ENCODE data around the gene TPH2.

Gene TPH2

DNA sequence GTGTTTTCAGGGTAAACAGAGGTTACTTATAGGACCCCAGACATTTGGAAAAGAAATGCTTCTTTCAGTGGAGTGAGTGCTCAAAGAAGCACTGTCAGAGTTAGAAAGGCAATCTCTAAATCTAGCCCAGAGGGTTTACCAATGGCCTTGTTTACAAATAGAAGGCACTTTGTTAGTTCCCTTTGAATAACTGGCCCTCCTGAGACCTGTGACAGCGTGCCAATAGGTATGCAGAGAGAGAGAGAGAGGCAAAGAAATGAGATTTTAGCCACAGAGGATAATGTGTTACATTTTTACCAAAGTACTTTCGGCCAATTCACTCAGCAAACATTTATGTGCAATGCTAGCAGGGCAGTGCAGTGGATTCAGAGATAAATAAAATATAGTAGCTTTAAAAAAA is 41.9 kb downstream of the TPH2 start:
- no peak for FAIRE-seq
- DNase-seq (ENCODE audit: insufficient read length, low spot score): no peak
- TF ChIP-seq POU2F2 (IDR thresholded peaks at IDR 0.05; ENCODE audit: low read depth, low read length) (no peak), POLR2A (IDR thresholded peaks at IDR 0.05; ENCODE audit: low read depth, low read length) (no peak), TAF1 (IDR thresholded peaks at IDR 0.05; ENCODE audit: low read depth, low read length) (no peak), POLR2AphosphoS5 (IDR thresholded peaks at IDR 0.05; ENCODE audit: low read depth, low read length) (no peak), SPI1 (IDR thresholded peaks at IDR 0.05; ENCODE audit: low read depth, low read length) (no peak), PAX5 (IDR thresholded peaks at IDR 0.05; ENCODE audit: insufficient read depth, low read length, severe bottlenecking) (no peak)

GRCh38 chr12:71981149-71981548 is 42.5 kb downstream of the TPH2 start:
- no peak for TF ChIP-seq POLR2AphosphoS5 (IDR thresholded peaks at IDR 0.05; ENCODE audit: low read depth, low read length)
- TF ChIP-seq PAX5 (IDR thresholded peaks at IDR 0.05; ENCODE audit: insufficient read depth, low read length, severe bottlenecking): no peak
- no peak for TF ChIP-seq POU2F2 (IDR thresholded peaks at IDR 0.05; ENCODE audit: low read depth, low read length)
- no peak for TF ChIP-seq SPI1 (IDR thresholded peaks at IDR 0.05; ENCODE audit: low read depth, low read length)
- no peak for TF ChIP-seq POLR2A (IDR thresholded peaks at IDR 0.05; ENCODE audit: low read depth, low read length)
- DNase-seq (ENCODE audit: insufficient read length, low spot score) (no peak), FAIRE-seq (no peak)

DNA sequence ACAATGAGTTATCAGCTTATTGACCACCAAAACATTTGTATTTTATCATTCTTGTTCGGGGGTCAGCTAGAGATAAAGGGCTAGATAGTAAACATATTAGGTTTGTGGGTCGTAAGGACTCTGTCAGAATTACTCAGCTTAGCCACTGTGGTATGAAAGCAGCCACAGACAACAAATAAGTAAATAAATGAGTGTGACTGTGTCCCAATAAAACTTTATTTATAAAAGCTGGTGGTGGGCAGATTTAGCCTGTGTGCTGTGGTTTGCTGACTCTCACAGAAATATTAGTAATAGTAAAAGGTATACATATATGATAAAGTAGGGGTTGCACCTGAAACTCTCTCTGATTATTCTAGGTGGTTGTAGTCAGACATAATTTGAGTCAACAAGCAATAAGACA is 56.1 kb downstream of the TPH2 start:
- TF ChIP-seq POLR2A (IDR thresholded peaks at IDR 0.05; ENCODE audit: low read depth, low read length) (no peak), TAF1 (IDR thresholded peaks at IDR 0.05; ENCODE audit: low read depth, low read length) (no peak), POLR2AphosphoS5 (IDR thresholded peaks at IDR 0.05; ENCODE audit: low read depth, low read length) (no peak), PAX5 (IDR thresholded peaks at IDR 0.05; ENCODE audit: insufficient read depth, low read length, severe bottlenecking) (no peak), POU2F2 (IDR thresholded peaks at IDR 0.05; ENCODE audit: low read depth, low read length) (no peak), SPI1 (IDR thresholded peaks at IDR 0.05; ENCODE audit: low read depth, low read length) (no peak)
- DNase-seq (ENCODE audit: insufficient read length, low spot score) (no peak), FAIRE-seq (no peak)

DNA sequence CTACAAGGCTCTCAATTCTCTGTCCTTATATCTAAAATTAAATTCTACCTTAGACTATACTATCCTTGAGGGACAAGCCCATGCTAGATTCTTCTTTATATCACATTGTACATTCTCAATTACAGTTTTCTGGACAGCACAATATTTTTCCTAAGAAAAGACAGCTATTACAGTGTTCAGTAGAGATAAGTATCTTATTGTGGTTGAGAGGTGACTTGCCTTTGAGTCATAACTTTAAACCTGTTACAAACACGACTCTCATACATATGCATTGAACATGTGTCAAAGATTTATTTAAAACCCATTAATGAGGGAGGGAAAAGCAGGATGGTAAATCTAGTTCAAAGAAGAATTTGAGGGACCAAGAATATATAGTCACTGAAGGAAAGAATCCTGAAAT is 61.1 kb downstream of the TPH2 start:
- TF ChIP-seq POU2F2 (IDR thresholded peaks at IDR 0.05; ENCODE audit: low read depth, low read length): no peak
- no peak for TF ChIP-seq SPI1 (IDR thresholded peaks at IDR 0.05; ENCODE audit: low read depth, low read length)
- no peak for FAIRE-seq
- DNase-seq (ENCODE audit: insufficient read length, low spot score): no peak

DNA sequence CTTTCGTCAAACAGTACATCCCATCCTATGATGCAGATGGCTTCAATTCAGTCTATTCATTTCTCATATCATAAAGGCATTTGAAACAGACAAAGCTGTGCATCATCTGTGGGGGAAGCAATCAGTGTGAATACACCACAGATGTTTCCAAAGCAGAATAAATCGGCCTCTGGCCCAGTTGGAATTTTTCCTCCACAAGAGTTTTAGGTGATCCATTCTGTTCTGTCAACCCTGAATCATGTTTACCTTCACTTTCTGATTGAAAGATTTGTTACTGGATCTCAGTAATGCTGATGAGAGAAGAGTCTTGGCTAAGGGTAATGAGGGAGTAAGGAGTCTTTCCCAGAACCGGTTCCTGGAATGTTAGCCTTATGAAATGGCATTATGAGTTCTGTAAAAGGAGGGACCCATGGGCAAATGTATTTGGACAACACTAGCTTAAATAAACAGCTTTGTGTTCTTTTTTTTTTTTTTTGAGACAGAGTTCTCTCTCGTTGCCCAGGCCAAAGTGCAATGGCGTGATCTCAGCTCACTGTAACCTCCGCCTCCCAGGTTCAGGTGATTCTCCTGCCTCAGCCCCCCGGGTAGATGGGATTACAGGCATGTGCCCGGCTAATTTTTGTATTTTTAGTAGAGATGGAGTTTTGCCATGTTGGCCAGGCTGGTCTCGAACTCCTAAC is 62.5 kb downstream of the TPH2 start:
- FAIRE-seq: no peak
- TF ChIP-seq POLR2A (IDR thresholded peaks at IDR 0.05; ENCODE audit: low read depth, low read length) (no peak), PAX5 (IDR thresholded peaks at IDR 0.05; ENCODE audit: insufficient read depth, low read length, severe bottlenecking) (no peak)
- DNase-seq (ENCODE audit: insufficient read length, low spot score): no peak

- FAIRE-seq (no peak), DNase-seq (ENCODE audit: insufficient read length, low spot score) (no peak)
- no peak for TF ChIP-seq SPI1 (IDR thresholded peaks at IDR 0.05; ENCODE audit: low read depth, low read length)
- no peak for TF ChIP-seq PAX5 (IDR thresholded peaks at IDR 0.05; ENCODE audit: insufficient read depth, low read length, severe bottlenecking)
- no peak for TF ChIP-seq TAF1 (IDR thresholded peaks at IDR 0.05; ENCODE audit: low read depth, low read length)
- no peak for TF ChIP-seq POLR2AphosphoS5 (IDR thresholded peaks at IDR 0.05; ENCODE audit: low read depth, low read length)
- no peak for TF ChIP-seq POLR2A (IDR thresholded peaks at IDR 0.05; ENCODE audit: low read depth, low read length)
- no peak for TF ChIP-seq POU2F2 (IDR thresholded peaks at IDR 0.05; ENCODE audit: low read depth, low read length)
Observed at GRCh38 chr12:72006766-72007165, 68.1 kb downstream of the TPH2 start.

GRCh38 chr12:72010356-72010755 is 71.7 kb downstream of the TPH2 start:
- no peak for FAIRE-seq
- no peak for TF ChIP-seq SPI1 (IDR thresholded peaks at IDR 0.05; ENCODE audit: low read depth, low read length)
- TF ChIP-seq POU2F2 (IDR thresholded peaks at IDR 0.05; ENCODE audit: low read depth, low read length): no peak
- no peak for TF ChIP-seq PAX5 (IDR thresholded peaks at IDR 0.05; ENCODE audit: insufficient read depth, low read length, severe bottlenecking)
- TF ChIP-seq TAF1 (IDR thresholded peaks at IDR 0.05; ENCODE audit: low read depth, low read length): no peak
- TF ChIP-seq POLR2AphosphoS5 (IDR thresholded peaks at IDR 0.05; ENCODE audit: low read depth, low read length): no peak
- no peak for TF ChIP-seq POLR2A (IDR thresholded peaks at IDR 0.05; ENCODE audit: low read depth, low read length)
- DNase-seq (ENCODE audit: insufficient read length, low spot score): no peak

DNA sequence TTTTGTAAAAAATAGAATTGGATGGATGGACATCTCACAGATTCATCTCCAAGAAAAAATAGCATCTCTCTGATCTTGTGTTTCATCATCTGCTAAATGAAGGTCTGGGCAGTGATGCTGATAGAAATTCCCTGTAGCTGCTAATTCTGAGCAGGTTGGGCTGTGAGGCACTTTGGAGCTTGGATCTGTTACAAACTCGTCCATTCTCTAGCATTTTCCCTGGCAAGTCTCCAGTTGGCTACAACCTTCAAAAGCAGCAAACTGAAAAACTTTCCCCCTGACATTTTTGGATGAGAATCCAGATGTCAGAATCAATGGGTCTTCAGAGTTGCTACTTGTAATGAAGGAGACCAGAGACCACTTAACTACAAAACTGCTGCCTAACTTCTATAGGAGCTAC is 72.7 kb downstream of the TPH2 start:
- no peak for TF ChIP-seq PAX5 (IDR thresholded peaks at IDR 0.05; ENCODE audit: insufficient read depth, low read length, severe bottlenecking)
- TF ChIP-seq POU2F2 (IDR thresholded peaks at IDR 0.05; ENCODE audit: low read depth, low read length): no peak
- TF ChIP-seq SPI1 (IDR thresholded peaks at IDR 0.05; ENCODE audit: low read depth, low read length): no peak
- TF ChIP-seq POLR2A (IDR thresholded peaks at IDR 0.05; ENCODE audit: low read depth, low read length): no peak
- no peak for TF ChIP-seq TAF1 (IDR thresholded peaks at IDR 0.05; ENCODE audit: low read depth, low read length)
- TF ChIP-seq POLR2AphosphoS5 (IDR thresholded peaks at IDR 0.05; ENCODE audit: low read depth, low read length): no peak
- DNase-seq (ENCODE audit: insufficient read length, low spot score): no peak
- no peak for FAIRE-seq

GRCh38 chr12:72012874-72013273 is 74.2 kb downstream of the TPH2 start:
- DNase-seq (ENCODE audit: insufficient read length, low spot score) (no peak), FAIRE-seq (no peak)
- TF ChIP-seq TAF1 (IDR thresholded peaks at IDR 0.05; ENCODE audit: low read depth, low read length) (no peak), SPI1 (IDR thresholded peaks at IDR 0.05; ENCODE audit: low read depth, low read length) (no peak), PAX5 (IDR thresholded peaks at IDR 0.05; ENCODE audit: insufficient read depth, low read length, severe bottlenecking) (no peak), POLR2AphosphoS5 (IDR thresholded peaks at IDR 0.05; ENCODE audit: low read depth, low read length) (no peak), POU2F2 (IDR thresholded peaks at IDR 0.05; ENCODE audit: low read depth, low read length) (no peak), POLR2A (IDR thresholded peaks at IDR 0.05; ENCODE audit: low read depth, low read length) (no peak)

- TF ChIP-seq SPI1 (IDR thresholded peaks at IDR 0.05; ENCODE audit: low read depth, low read length): no peak
- TF ChIP-seq POLR2AphosphoS5 (IDR thresholded peaks at IDR 0.05; ENCODE audit: low read depth, low read length): no peak
- no peak for TF ChIP-seq POLR2A (IDR thresholded peaks at IDR 0.05; ENCODE audit: low read depth, low read length)
- no peak for TF ChIP-seq TAF1 (IDR thresholded peaks at IDR 0.05; ENCODE audit: low read depth, low read length)
- TF ChIP-seq POU2F2 (IDR thresholded peaks at IDR 0.05; ENCODE audit: low read depth, low read length): no peak
- no peak for TF ChIP-seq PAX5 (IDR thresholded peaks at IDR 0.05; ENCODE audit: insufficient read depth, low read length, severe bottlenecking)
- DNase-seq (ENCODE audit: insufficient read length, low spot score) (no peak), FAIRE-seq (no peak)
Observed at GRCh38 chr12:72015895-72016294, 77.2 kb downstream of the TPH2 start.

Data from GM12891 (cell line).